ENCODE data around the gene RTP5. TPM values are rescaled to one million over a fixed set of nuclear protein-coding genes. Genes with fewer than 3 reads are reported as not detected.

Gene RTP5
- total RNA-seq, 1 experiment from 2014 or later: not detected

DNA sequence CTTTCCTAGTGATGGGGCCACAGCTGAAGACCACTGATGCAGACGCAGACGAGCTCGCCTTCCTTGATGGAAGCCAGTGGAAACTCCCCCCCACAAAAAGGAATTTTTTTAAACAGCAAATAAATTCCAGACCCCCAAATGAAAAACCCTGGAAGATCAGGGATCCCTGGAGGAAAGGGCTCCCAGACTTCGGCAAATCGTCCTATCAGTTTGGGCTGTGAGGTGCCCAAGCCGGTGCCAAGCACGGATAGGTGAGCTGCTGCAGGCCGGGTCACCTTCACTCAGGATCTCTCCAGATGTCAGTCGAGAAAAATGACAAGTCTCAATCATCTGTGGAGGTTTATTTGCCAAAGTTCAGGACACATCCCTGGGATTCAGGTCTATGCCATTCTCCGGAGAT, 42.0 kb downstream of the RTP5 start:
- Mint-ChIP-seq H3K4me1 (peaks cover 21 to 23% of the 10 kb centered on the region in 2 experiments), H3K9me3 (peaks cover 0 to 2% of the 10 kb centered on the region in 2 experiments; a peak in 3 of 5 replicates), H3K27me3 (ENCODE audit: low read depth) (no peaks in the 10 kb centered on the region; the same call in 1 of the 2 replicates), H3K4me3 (no peak overlapping the region), H3K27ac (no peak overlapping the region), H3K36me3 (ENCODE audit: insufficient read depth in 1 of 3, low read depth in 3 of 3) (peaks cover 2 to 8% (median 3%) of the 10 kb centered on the region in 3 experiments; a peak in 4 of 7 replicates)
- Histone ChIP-seq H3K79me1 (ENCODE audit: insufficient read depth, low read depth, low read length, poor library complexity, severe bottlenecking) (no peaks in the 10 kb centered on the region), H4K20me1 (ENCODE audit: control insufficient read depth, insufficient read depth, insufficient read length) (no peaks in the 10 kb centered on the region), H3K9me3 (ENCODE audit: control insufficient read depth, low read depth, low read length) (no peaks in the 10 kb centered on the region), H3K23me2 (ENCODE audit: insufficient read length, low read depth, low read length, poor library complexity, severe bottlenecking) (no peaks in the 10 kb centered on the region), H3T11ph (ENCODE audit: low read length) (no peak overlapping the region), H3K27me3 (ENCODE audit: insufficient read depth, low read length) (no peaks in the 10 kb centered on the region), H4K8ac (replicated peaks; ENCODE audit: insufficient read length, low read depth, low read length) (no peak overlapping the region), H2BK12ac (ENCODE audit: insufficient read length, low read depth, low read length) (no peak overlapping the region), H4K91ac (ENCODE audit: insufficient read length, low read depth, low read length) (no peak overlapping the region), H3K27ac (ENCODE audit: insufficient read length, low read depth, low read length) (no peak overlapping the region), H4K5ac (ENCODE audit: insufficient read length, low read depth, low read length) (no peak overlapping the region), H3K4me2 (ENCODE audit: insufficient read depth, insufficient read length, low read length) (no peak overlapping the region), H2BK120ac (ENCODE audit: low read depth, low read length, poor library complexity, severe bottlenecking) (no peak overlapping the region), H2BK5ac (ENCODE audit: insufficient read length, low read length) (no peak overlapping the region), H3K18ac (ENCODE audit: insufficient read length, low read depth, low read length) (no peak overlapping the region), H2BK15ac (ENCODE audit: low read depth, low read length) (no peak overlapping the region), H2BK20ac (ENCODE audit: low read depth, low read length, poor library complexity, severe bottlenecking) (no peak overlapping the region), H3K4me1 (ENCODE audit: insufficient read depth, low read length) (peaks cover 3% of the 10 kb centered on the region; the same call in 1 of the 2 replicates), H3K14ac (ENCODE audit: insufficient read depth, low read length) (no peak overlapping the region), H3K79me2 (ENCODE audit: insufficient read depth, low read length) (no peaks in the 10 kb centered on the region), H2AK5ac (ENCODE audit: insufficient read length, low read length) (no peak overlapping the region), H3K56ac (ENCODE audit: insufficient read length, low read depth, low read length) (no peak overlapping the region), H3K23ac (ENCODE audit: insufficient read length, low read depth, low read length) (no peak overlapping the region), H3K4ac (ENCODE audit: low read depth, low read length) (no peak overlapping the region), H3K9ac (ENCODE audit: extremely low read depth, insufficient read length, low read length) (no peak overlapping the region), H2AFZ (ENCODE audit: low read length) (no peak overlapping the region)
- no CpG with 5 or more reads among the region's 10 CpGs for WGBS (ENCODE audit: extremely low coverage, insufficient read length, low lambda C conversion rate)
- DNase-seq: no peak
- TF ChIP-seq, protein P1, sequence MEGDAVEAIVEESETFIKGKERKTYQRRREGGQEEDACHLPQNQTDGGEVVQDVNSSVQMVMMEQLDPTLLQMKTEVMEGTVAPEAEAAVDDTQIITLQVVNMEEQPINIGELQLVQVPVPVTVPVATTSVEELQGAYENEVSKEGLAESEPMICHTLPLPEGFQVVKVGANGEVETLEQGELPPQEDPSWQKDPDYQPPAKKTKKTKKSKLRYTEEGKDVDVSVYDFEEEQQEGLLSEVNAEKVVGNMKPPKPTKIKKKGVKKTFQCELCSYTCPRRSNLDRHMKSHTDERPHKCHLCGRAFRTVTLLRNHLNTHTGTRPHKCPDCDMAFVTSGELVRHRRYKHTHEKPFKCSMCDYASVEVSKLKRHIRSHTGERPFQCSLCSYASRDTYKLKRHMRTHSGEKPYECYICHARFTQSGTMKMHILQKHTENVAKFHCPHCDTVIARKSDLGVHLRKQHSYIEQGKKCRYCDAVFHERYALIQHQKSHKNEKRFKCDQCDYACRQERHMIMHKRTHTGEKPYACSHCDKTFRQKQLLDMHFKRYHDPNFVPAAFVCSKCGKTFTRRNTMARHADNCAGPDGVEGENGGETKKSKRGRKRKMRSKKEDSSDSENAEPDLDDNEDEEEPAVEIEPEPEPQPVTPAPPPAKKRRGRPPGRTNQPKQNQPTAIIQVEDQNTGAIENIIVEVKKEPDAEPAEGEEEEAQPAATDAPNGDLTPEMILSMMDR (conservative IDR thresholded peaks at IDR 0.05): no peak

All from H9 (cell line).